GM19099 (cell line): ENCODE data around the gene SMYD3.

Experiments
- POLR2A ChIP-seq: IDR thresholded peaks from 3 replicates; pipeline ENCODE4 v1.6.1; 2011; ENCODE audit warnings: low read depth; ENCODE audit not compliant: insufficient read length; ENCODE audit errors: extremely low read depth

The SMYD3 gene

DNA sequence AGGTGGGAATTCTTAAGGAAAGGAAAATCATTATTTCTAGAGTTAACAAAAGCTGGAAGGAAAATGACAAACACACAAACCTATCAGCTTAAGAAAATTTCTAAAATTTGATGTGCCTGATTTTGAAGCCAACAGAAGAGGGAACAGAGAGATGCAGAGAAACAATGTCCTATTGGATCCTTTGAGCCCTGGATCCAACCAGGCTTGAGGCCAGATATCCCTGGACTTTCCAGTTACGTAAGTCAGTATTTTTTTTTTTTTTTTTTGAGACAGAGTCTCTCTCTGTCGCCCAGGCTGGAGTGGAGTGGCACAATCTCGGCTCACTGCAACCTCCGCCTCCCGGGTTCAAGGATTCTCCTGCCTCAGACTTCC is 703.4 kb downstream of the SMYD3 start:
- no peak for TF ChIP-seq POLR2A

DNA sequence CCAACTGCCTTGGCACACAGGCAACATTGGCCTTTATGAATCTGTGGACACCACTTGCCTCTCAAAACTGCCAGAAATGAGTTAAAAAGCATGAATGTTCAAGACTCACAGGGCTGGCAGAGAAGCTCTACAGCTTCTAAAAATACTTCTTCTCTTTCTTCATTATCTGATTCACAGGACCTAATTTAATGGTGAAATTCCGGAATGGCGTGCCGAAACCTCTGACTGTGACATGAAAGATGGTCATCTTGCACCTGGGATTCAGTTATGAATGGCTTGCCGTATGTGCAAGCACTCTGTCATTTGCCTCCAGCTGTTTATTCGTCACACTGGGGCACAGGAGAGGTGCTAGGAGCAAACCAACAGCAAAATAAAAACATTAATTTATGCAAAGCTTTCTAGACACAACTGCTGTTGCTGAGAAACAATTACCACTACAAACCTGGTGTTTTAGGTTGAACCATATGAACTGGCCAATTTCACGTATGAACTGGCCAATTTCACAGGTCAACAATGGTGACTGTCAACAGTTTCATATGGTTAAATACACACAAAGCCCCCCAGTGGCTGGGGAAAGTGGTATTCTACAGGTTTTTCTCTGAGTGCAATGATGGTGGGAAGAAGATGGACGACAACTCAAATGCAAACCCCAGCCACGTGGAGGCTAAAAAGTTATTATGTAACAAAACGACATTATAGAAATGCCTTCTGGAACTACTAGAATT is 704.0 kb downstream of the SMYD3 start:
- no peak for TF ChIP-seq POLR2A

DNA sequence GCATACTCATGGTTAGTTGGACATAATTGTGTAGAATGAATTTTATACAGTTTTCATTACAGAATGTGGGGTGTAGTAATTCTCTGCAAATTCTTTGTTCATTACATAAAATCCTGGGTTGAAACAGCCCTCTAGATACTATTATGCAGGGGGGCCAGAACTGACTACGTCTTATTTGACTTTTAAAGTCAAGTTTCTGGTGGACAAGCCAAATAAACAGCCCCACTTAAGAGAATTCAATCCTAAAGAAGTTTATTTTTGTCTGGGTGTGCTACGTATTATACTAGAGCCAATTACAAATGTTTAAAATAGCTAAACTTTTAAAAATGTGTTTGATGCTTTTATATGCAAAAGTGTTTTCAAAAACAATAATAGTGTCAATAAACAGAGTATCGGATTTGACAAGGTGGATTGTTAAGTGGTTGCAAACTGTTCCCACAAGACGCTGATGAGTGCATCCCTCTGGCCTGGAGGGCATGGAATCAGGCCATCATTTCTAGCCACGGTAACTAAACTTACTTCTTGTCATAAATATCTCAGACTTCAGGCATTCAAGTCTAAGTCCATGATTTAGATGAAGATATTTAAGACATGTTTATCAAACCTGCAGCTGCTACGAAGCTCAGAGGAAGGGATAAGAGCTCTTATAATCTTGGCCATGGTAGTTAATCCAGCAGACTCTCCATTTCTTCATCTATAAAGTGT is 706.0 kb downstream of the SMYD3 start:
- no peak for TF ChIP-seq POLR2A

DNA sequence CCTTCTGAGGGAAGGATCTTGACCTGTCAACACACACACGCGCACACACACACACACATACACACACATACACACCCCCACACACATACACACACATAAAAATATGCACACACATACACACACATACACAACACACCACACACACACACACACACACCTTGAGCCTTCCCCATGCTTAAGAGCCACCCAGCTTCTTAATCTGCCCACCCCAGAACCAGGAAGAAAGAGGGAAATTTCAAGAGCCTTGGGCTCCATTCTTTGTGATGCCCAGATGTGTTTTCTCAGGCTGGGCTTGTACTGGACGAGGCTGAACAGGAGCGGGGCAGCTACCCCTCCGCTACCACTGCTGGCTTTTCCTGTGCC is 708.7 kb downstream of the SMYD3 start:
- TF ChIP-seq POLR2A = no peak

- TF ChIP-seq POLR2A = no peak
These were observed 709.3 kb downstream of the SMYD3 start for GRCh38 chr1:245797592-245798348.

DNA sequence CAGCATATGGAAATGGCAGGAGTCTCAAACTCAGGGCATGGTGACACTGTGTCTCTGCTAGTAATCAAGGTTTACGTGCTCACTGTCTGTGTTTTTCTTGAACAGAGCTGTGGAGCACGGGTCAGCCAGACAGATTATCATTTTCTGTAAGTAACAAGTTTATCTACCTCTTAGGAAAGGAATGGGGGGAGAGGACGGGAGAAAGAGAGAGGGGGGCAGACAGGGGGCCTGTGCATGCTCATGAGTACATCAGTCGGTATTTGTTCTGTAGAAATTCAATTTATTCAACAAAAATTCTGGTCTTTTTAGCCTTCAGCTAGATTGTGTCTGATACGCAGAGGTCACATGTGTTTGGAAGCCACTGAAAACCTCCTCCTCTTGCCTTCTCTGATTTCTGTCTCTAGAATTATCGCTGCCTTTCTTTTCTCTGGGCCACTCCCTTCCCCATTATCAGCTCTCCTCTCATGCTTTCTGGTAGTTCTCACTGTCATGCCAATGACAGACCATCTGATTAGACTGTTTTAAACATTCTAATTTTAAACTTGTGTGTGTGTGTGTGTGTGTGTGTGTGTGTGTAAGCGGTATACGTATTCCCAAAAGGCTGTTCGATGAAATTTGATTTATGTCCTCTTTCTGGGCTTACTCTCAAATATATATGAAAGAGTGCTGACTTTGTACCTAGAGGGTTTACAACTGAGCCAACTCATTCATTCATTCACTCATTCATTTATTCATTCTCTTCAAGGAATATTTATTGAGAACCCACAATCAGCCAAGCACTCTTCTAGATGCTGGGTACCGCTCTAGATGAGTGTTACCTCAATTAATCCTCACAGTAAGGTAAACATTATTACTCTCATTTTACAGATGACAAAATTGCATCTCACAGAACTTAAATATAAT is 715.4 kb downstream of the SMYD3 start:
- no peak for TF ChIP-seq POLR2A

- no peak for TF ChIP-seq POLR2A
These were observed 716.6 kb downstream of the SMYD3 start for GRCh38 chr1:245790441-245790840.

- TF ChIP-seq POLR2A = no peak
These were observed 718.2 kb downstream of the SMYD3 start for GRCh38 chr1:245788886-245789285.

GRCh38 chr1:245788269-245788668 is 718.8 kb downstream of the SMYD3 start:
- no peak for TF ChIP-seq POLR2A

DNA sequence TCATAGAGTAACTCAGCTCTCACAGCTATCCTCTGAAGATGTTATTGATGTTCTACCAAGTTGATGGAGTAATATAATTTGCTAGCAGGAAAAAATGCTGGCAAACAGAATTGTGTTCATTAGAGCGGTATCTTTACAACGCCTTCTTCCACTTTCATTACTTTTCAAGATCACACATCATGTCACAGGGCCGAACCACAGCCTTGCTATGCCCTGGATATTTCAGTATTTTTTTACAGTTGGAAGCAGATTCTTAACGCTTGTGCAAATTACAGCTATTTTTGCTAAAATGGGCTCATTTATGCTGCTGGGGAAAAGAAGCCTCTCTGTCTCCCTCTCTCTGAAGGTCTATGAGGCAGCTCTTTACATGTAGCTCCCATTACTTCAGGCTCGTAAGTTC is 720.1 kb downstream of the SMYD3 start:
- TF ChIP-seq POLR2A = no peak

DNA sequence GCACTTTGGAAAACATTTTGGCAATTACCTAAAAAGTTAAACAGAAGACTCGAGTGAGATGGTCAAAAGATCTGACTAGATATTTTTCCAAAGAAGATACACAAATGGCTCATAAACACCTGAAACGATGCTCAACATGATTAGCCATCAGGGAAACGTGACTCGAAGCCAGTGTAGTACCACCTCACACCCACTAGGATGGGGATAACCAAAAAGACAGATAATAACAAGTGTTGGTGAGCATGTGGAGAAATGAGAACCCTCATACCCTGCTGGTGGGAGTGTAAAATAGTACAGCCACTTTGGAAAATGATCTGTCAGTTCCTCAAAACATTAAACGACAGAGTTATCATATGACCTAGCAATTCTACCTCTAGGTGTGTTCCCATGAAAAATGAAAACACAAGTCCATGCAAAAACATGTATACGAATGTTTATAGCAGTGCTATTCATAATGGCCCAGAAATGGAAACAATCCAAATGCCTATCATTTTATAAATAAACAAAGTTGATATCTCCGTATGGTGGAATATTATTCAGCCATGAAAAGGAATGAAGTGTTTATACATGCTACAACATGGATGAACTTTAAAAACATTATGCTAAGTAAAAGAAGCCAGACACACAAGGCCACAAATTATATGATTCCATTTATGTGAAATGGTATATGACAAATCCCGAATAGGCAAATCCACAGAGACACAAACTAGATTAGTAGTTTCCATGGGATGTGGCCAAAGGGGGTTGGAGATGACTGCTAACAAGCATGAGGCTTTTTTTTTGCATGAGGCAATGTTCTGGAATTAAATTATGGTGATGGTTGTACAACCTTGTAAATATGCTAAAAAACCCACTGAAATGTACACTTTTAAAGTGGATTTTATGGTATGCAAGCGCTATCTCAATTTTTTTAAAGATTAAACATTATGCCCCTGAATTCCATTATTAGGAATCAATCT is 727.0 kb downstream of the SMYD3 start:
- no peak for TF ChIP-seq POLR2A

DNA sequence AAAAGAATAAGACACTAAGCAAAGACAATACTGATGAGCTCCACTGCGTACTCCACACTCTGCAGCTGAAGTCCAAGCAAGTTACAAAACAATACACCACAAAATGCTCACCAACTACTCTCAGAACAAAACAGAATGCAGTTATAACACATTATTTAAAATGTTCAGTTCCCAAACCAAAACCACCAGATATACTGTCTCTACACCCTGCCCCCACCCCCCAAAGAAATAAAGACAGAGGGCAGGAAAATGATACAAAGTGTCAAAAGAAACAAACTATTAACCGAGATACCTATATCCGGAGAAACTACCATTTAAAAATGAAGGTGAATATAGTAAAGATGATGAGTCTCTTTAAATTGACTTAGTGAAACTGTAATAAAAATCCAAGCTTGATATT is 729.3 kb downstream of the SMYD3 start:
- TF ChIP-seq POLR2A = no peak

DNA sequence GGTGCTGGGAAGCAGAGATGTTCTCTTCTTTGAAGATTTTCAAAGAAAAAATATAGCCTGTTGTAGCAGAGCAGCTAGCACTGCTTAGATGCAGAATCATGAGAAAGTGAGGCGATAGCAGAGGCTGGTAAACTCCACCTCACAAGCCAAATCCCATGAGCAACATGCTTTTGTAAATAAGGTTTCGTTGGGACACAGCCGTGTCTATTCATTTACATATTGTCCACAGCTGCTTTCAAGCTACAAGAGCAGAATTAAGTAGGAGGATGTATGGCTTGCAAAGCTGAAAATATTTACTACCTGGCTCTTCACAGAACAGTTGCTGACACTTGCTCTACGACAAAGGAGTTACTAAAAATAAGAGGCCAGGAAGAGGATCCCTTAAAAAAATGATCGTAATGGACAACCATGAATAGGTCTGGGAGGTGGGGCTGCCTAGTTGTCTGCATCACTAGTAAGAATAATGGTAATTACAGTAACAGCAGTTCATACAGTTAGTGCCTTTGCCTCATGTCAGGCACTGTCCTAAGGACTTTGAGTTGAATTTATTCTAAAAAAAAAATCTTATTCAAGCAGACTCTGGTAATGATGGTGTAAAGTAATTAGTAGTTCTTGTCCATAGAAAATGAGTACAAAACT is 730.3 kb downstream of the SMYD3 start:
- TF ChIP-seq POLR2A = no peak
